Ovary (tissue), 3 donors: ENCODE data around the gene CYP27C1.

ENCODE experiments used
- CTCF ChIP-seq, 3 donors: fragments of 450-650 bp in 2 of 3; fragments of 200-600 bp in 1 of 3; IDR thresholded peaks; one replicate each; pipeline versions ENCODE4 v1.5.1 to v1.8.0; 2016 to 2022; ENCODE audit warnings: antibody characterized with exemption in 3 of 3, mild to moderate bottlenecking in 1 of 3
- POLR2A ChIP-seq: fragments of 450-650 bp; IDR thresholded peaks from one replicate; pipeline ENCODE4 v1.6.1; 2017; ENCODE audit warnings: antibody characterized with exemption, mild to moderate bottlenecking, moderate library complexity
- donor health status: DM: no; HTN: no; CAD: no.

DNA sequence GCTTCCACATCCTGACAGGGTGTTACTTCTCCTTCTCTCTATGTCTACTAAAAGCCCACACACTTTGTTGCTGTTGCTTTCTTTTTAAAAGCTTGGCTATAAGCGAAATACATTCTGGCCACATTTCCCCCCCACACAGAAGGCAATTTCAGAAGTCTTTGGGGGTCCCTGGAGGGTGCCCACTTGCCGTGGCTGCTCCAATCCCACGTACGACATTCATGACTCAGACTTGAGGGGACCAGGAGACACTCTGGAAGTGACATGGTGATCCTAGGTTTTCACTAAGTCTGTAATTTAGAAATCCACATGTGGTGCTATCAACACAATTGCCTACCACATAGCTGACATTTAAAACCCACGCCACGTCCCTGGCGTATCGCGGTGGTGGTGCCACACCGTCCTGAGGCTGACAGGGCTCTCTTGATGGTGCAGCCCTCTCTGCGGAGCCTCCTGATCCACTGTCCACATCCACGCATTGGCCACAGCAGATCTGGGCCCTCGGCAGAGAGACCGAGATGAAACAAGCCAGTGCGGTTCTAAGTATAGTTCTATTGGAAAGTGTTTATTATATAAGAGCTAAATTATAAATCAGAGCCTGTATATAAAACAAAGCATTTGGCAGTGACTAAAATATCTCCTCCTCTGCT is 42.4 kb downstream of the CYP27C1 start:
- TF ChIP-seq CTCF (IDR thresholded peaks at IDR 0.05): no peak
- TF ChIP-seq POLR2A: no peak
